H1 (cell line): ENCODE measurements around the gene NEUROD1.

ENCODE experiments used
- CTCF ChIP-seq, 3 experiments: IDR thresholded peaks; 1 replicate in 2 of 3; 2 replicates in 1 of 3; pipeline versions ENCODE4 v1.5.1 to v1.6.1; 2011; ENCODE audit warnings: low read length in 3 of 3, mild to moderate bottlenecking in 3 of 3, inconsistent platforms in 2 of 3, low read depth in 1 of 3, moderate library complexity in 1 of 3; ENCODE audit not compliant: insufficient read depth in 1 of 3; ENCODE audit errors: control extremely low read depth in 1 of 3
- POLR2AphosphoS5 ChIP-seq: IDR thresholded peaks from 2 replicates; pipeline ENCODE4 v1.6.1; 2011; ENCODE audit warnings: low read depth, low read length

GRCh38 chr2:181657379-181657778, 22.9 kb downstream of the NEUROD1 start:
- TF ChIP-seq CTCF (IDR thresholded peaks at IDR 0.05; ENCODE audit: control extremely low read depth in 1 of 3, insufficient read depth in 1 of 3, low read depth in 1 of 3, low read length in 3 of 3) (no peak), POLR2AphosphoS5 (no peak)
